K562 (cell line): ENCODE results near the gene VPS45.

ENCODE experiments used
- CBFB ChIP-seq: sonication (generic); formaldehyde crosslinking; IDR thresholded peaks from 2 replicates; pipeline ENCODE4 v1.4.0; 2020; ENCODE audit warnings: mild to moderate bottlenecking, missing genetic modification reagents
- CTCF ChIP-seq, 3 experiments: IDR thresholded peaks in 2 of 3; conservative IDR thresholded peaks in 1 of 3; 2 replicates each; pipeline ENCODE4 v1.5.1; 2011 to 2012; ENCODE audit warnings: low read length in 3 of 3, mild to moderate bottlenecking in 3 of 3, control low read depth in 2 of 3, improper control_type of control experiment in 1 of 3, inconsistent platforms in 1 of 3, low read depth in 1 of 3, mixed read lengths in 1 of 3, moderate library complexity in 1 of 3; ENCODE audit not compliant: insufficient read depth in 2 of 3
- ETV6 ChIP-seq, 3 experiments: fragments of 150-350 bp in 1 of 3; sonication (generic) in 1 of 3; formaldehyde crosslinking in 1 of 3; IDR thresholded peaks; 2 replicates each; pipeline versions ENCODE4 v1.6.1 to v1.8.0; 2014 to 2022; ENCODE audit warnings: borderline replicate concordance in 2 of 3, low read depth in 2 of 3, antibody characterized with exemption in 1 of 3, low read length in 1 of 3, mild to moderate bottlenecking in 1 of 3, missing genetic modification reagents in 1 of 3
- IRF2 ChIP-seq: sonication (generic); formaldehyde crosslinking; IDR thresholded peaks from 2 replicates; pipeline ENCODE4 v1.8.1; 2022; ENCODE audit warnings: mild to moderate bottlenecking, missing genetic modification reagents
- MTA3 ChIP-seq: fragments of 450-650 bp; formaldehyde crosslinking; IDR thresholded peaks from 2 replicates; pipeline ENCODE4 v1.6.1; 2017; ENCODE audit warnings: mild to moderate bottlenecking, borderline replicate concordance
- MYC ChIP-seq, 2 experiments: fragments of 250-450 bp in 1 of 2; sonication (Bioruptor Pico) in 1 of 2; IDR thresholded peaks; 2 replicates each; pipeline versions ENCODE4 v1.5.1 to v1.6.1; 2012 to 2021; ENCODE audit warnings: low read depth in 2 of 2, borderline replicate concordance in 1 of 2, improper control_type of control experiment in 1 of 2, low read length in 1 of 2, mild to moderate bottlenecking in 1 of 2, moderate library complexity in 1 of 2
- NR1H2 ChIP-seq: sonication (generic); formaldehyde crosslinking; IDR thresholded peaks from 2 replicates; pipeline ENCODE4 v1.4.0; 2020; ENCODE audit warnings: mild to moderate bottlenecking, missing genetic modification reagents
- SREBF2 ChIP-seq: sonication (generic); formaldehyde crosslinking; IDR thresholded peaks from 2 replicates; pipeline ENCODE4 v1.4.0; 2020; ENCODE audit warnings: mild to moderate bottlenecking, missing genetic modification reagents
- ZBTB8A ChIP-seq: fragments of 450-650 bp; IDR thresholded peaks from 2 replicates; pipeline ENCODE4 v1.6.1; 2018; ENCODE audit warnings: mild to moderate bottlenecking, moderate library complexity; ENCODE audit not compliant: partially characterized antibody
- ZNF212 ChIP-seq: fragments of 450-650 bp; formaldehyde crosslinking; IDR thresholded peaks from 2 replicates; pipeline ENCODE4 v1.4.0; 2020; ENCODE audit warnings: mild to moderate bottlenecking
- ZNF518B ChIP-seq: fragments of 250-450 bp; sonication (Bioruptor Pico); IDR thresholded peaks from 2 replicates; pipeline ENCODE4 v1.5.0; 2021; ENCODE audit warnings: mild to moderate bottlenecking, moderate library complexity
- TF ChIP-seq, protein P1 (sequence below): sonication (generic); formaldehyde crosslinking; IDR thresholded peaks from 2 replicates; pipeline ENCODE4 v1.8.0; 2022; ENCODE audit warnings: mild to moderate bottlenecking, missing genetic modification reagents

GRCh38 chr1:150192012-150192411 is 124.4 kb downstream of the VPS45 start:
- TF ChIP-seq CBFB (CRISPR knock-in tag): no peak
- TF ChIP-seq ETV6 (IDR thresholded peaks at IDR 0.05; ENCODE audit: borderline replicate concordance in 1 of 2, low read depth in 2 of 2, low read length in 1 of 2): no peak
- TF ChIP-seq ETV6 (CRISPR knock-in tag; IDR thresholded peaks at IDR 0.05; ENCODE audit: borderline replicate concordance): no peak
- no peak for TF ChIP-seq MYC (IDR thresholded peaks at IDR 0.05; ENCODE audit: low read depth, low read length)
- TF ChIP-seq MYC (CRISPR knock-in tag; IDR thresholded peaks at IDR 0.05; ENCODE audit: borderline replicate concordance, low read depth): no peak
- TF ChIP-seq CTCF (IDR thresholded peaks at IDR 0.05 in 2 of 3, conservative IDR thresholded peaks at IDR 0.05 in 1 of 3; ENCODE audit: insufficient read depth in 2 of 3, low read depth in 1 of 3, low read length in 3 of 3): no peak
- no peak for TF ChIP-seq SREBF2 (CRISPR knock-in tag)
- no peak for TF ChIP-seq ZNF212 (CRISPR knock-in tag)
- TF ChIP-seq, protein P1, sequence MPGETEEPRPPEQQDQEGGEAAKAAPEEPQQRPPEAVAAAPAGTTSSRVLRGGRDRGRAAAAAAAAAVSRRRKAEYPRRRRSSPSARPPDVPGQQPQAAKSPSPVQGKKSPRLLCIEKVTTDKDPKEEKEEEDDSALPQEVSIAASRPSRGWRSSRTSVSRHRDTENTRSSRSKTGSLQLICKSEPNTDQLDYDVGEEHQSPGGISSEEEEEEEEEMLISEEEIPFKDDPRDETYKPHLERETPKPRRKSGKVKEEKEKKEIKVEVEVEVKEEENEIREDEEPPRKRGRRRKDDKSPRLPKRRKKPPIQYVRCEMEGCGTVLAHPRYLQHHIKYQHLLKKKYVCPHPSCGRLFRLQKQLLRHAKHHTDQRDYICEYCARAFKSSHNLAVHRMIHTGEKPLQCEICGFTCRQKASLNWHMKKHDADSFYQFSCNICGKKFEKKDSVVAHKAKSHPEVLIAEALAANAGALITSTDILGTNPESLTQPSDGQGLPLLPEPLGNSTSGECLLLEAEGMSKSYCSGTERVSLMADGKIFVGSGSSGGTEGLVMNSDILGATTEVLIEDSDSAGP (CRISPR knock-in tag): no peak
- TF ChIP-seq IRF2 (CRISPR knock-in tag): no peak
- TF ChIP-seq ZBTB8A: no peak
- no peak for TF ChIP-seq NR1H2 (CRISPR knock-in tag)
- TF ChIP-seq MTA3: no peak
- TF ChIP-seq ZNF518B: no peak
